B cell (primary cell): ENCODE results near the gene MAP7D1. TPM values are rescaled to one million over a fixed set of nuclear protein-coding genes. Genes with fewer than 3 reads are reported as not detected.
A peak's percentile ranks its signal among the peaks of the same experiment; 100 is the strongest.

Experiments used
- ATAC-seq: fragments of 200-7000 bp; cut with Tn5 transposase; one replicate; pipeline ENCODE4 v1.10.0; 2021; ENCODE audit warnings: low read depth, mild to moderate bottlenecking, moderate number of reproducible peaks, moderate library complexity
- CTCF ChIA-PET: fragments of 350-600 bp; sonication (Branson Sonifier 250); formaldehyde crosslinking; loops from one replicate; lab custom pipeline; 2021; ENCODE audit warnings: antibody characterized with exemption, inconsistent platforms; lab: Charles Lee
- POLR2A ChIA-PET: fragments of 350-600 bp; sonication (Branson Sonifier 250); formaldehyde crosslinking; loops from one replicate; lab custom pipeline; 2021; ENCODE audit warnings: antibody characterized with exemption; lab: Charles Lee
- DNase-seq: peaks from one replicate; pipeline ENCODE4 v3.0.0; 2013
- H2AFZ ChIP-seq: 2 replicates; pipeline ENCODE4 v1.6.1; 2012; ENCODE audit warnings: mild to moderate bottlenecking, low read depth, low read length; ENCODE audit not compliant: insufficient read depth, poor library complexity, severe bottlenecking
- H3K27ac ChIP-seq, 2 donors: 1 replicate in 1 of 2; 2 replicates in 1 of 2; pipeline ENCODE4 v1.5.1; 2012 to 2013; ENCODE audit warnings: low read length in 2 of 2, mild to moderate bottlenecking in 2 of 2, moderate library complexity in 1 of 2
- H3K27me3 ChIP-seq, 4 experiments: fragments of 200-600 bp in 1 of 4; sonication (generic) in 1 of 4; replicated peaks in 1 of 4; 1 replicate in 2 of 4; 2 replicates in 2 of 4; pipeline versions ENCODE4 v1.6.1 to v1.7.0; 2013 to 2016; ENCODE audit warnings: low read length in 3 of 4, mild to moderate bottlenecking in 2 of 4, mixed read lengths in 1 of 4, moderate library complexity in 1 of 4; ENCODE audit not compliant: insufficient read depth in 4 of 4, control insufficient read depth in 3 of 4; ENCODE audit errors: control extremely low read depth in 1 of 4
- H3K36me3 ChIP-seq, 2 experiments: replicated peaks in 1 of 2; 1 replicate in 1 of 2; 2 replicates in 1 of 2; pipeline versions ENCODE4 v1.6.1 to v1.7.1; 2013; ENCODE audit warnings: low read length in 1 of 2; ENCODE audit not compliant: insufficient read depth in 2 of 2, control insufficient read depth in 1 of 2; ENCODE audit errors: control extremely low read depth in 1 of 2, extremely low read depth in 1 of 2
- H3K4me1 ChIP-seq, 2 donors: fragments of 200-600 bp in 1 of 2; sonication (generic) in 1 of 2; 1 replicate in 1 of 2; 2 replicates in 1 of 2; pipeline versions ENCODE4 v1.5.1 to v1.6.1; 2013 to 2017; ENCODE audit warnings: low read length in 2 of 2; ENCODE audit not compliant: control insufficient read depth in 2 of 2, insufficient read depth in 2 of 2
- H3K4me2 ChIP-seq: replicated peaks from 2 replicates; pipeline ENCODE3; 2012; ENCODE audit warnings: mild to moderate bottlenecking, low read depth, low read length; ENCODE audit not compliant: poor library complexity, severe bottlenecking
- H3K4me3 ChIP-seq, 5 experiments: fragments of 200-600 bp in 1 of 5; sonication (generic) in 1 of 5; 1 replicate in 3 of 5; 2 replicates in 2 of 5; pipeline versions ENCODE4 v1.5.1 to v1.7.0; 2011 to 2016; ENCODE audit warnings: low read length in 4 of 5, mild to moderate bottlenecking in 4 of 5, low read depth in 2 of 5, control low read depth in 1 of 5, moderate library complexity in 1 of 5; ENCODE audit not compliant: insufficient read depth in 1 of 5; ENCODE audit errors: control extremely low read depth in 1 of 5, extremely low read depth in 1 of 5
- H3K79me2 ChIP-seq: fragments of 200-600 bp; sonication (generic); one replicate; pipeline ENCODE4 v1.6.0; 2016; ENCODE audit warnings: low read length; ENCODE audit not compliant: control insufficient read depth, insufficient read depth
- H3K9ac ChIP-seq: fragments of 200-600 bp; sonication (generic); 2 replicates; pipeline ENCODE4 v1.6.1; 2017; ENCODE audit warnings: mild to moderate bottlenecking, low read length, moderate library complexity
- H3K9me3 ChIP-seq, 3 donors: one replicate each; pipeline versions ENCODE4 v1.6.1 to v1.7.1; 2013; ENCODE audit warnings: low read length in 2 of 3; ENCODE audit not compliant: control insufficient read depth in 2 of 3, insufficient read depth in 1 of 3; ENCODE audit errors: control extremely low read depth in 1 of 3
- H4K20me1 ChIP-seq: 2 replicates; pipeline ENCODE4 v1.6.0; 2012; ENCODE audit warnings: mild to moderate bottlenecking, low read length; ENCODE audit not compliant: insufficient read depth, control insufficient read depth, poor library complexity, severe bottlenecking
- H3K27ac Mint-ChIP-seq: one replicate; pipeline ENCODE4 v1.8.0; 2021; ENCODE audit warnings: mixed read lengths
- H3K27me3 Mint-ChIP-seq: one replicate; pipeline ENCODE4 v1.8.0; 2021; ENCODE audit warnings: mixed read lengths
- H3K4me1 Mint-ChIP-seq: one replicate; pipeline ENCODE4 v1.8.0; 2021; ENCODE audit warnings: mixed read lengths
- H3K4me3 Mint-ChIP-seq: one replicate; pipeline ENCODE4 v1.8.0; 2021; ENCODE audit warnings: mixed read lengths
- H3K9me3 Mint-ChIP-seq: one replicate; pipeline ENCODE4 v1.8.0; 2022; ENCODE audit warnings: mixed read lengths; ENCODE audit not compliant: insufficient read depth
- EZH2 ChIP-seq: IDR thresholded peaks from 2 replicates; pipeline ENCODE4 v1.6.1; 2012; ENCODE audit warnings: borderline replicate concordance, low read depth, mild to moderate bottlenecking, moderate library complexity, low read length; ENCODE audit not compliant: insufficient read depth, poor library complexity, severe bottlenecking
- WGBS: methylation state at CpG from one replicate; pipeline ENCODE4 v1.1.5; 2013; ENCODE audit warnings: missing lambda C conversion rate; ENCODE audit not compliant: insufficient coverage; 5-methylcytosine and 5-hydroxymethylcytosine counted together
- intact Hi-C: fragments of 100-400 bp; cut with micrococcal nuclease; formaldehyde crosslinking; loops from one replicate; pipeline ENCODE4 v1.10.0; 2022
- polyA plus RNA-seq: library from polyadenylated mRNA; depleted of rRNA; stranded (reverse); fragments of >200 nt; gene quantifications from 2 replicates; pipeline ENCODE4 v1.2.3, GENCODE V29; 2012
- total RNA-seq, 2 donors: library from RNA; stranded (reverse); fragments of 120-200 nt in 1 of 2; gene quantifications; 1 replicate in 1 of 2; 2 replicates in 1 of 2; pipeline versions ENCODE4 v1.2.3 to v1.2.4, GENCODE V29; 2013 to 2022
- TF ChIP-seq, protein P1 (sequence below): fragments of 200-600 bp; IDR thresholded peaks from one replicate; pipeline ENCODE4 v1.8.0; 2022; ENCODE audit warnings: antibody characterized with exemption, mild to moderate bottlenecking

Gene MAP7D1
- total and polyA plus RNA-seq, 2 donors (not counting 1 experiment from before 2014, with no cell fraction given), result 44.2 to 65.2 TPM

DNA sequence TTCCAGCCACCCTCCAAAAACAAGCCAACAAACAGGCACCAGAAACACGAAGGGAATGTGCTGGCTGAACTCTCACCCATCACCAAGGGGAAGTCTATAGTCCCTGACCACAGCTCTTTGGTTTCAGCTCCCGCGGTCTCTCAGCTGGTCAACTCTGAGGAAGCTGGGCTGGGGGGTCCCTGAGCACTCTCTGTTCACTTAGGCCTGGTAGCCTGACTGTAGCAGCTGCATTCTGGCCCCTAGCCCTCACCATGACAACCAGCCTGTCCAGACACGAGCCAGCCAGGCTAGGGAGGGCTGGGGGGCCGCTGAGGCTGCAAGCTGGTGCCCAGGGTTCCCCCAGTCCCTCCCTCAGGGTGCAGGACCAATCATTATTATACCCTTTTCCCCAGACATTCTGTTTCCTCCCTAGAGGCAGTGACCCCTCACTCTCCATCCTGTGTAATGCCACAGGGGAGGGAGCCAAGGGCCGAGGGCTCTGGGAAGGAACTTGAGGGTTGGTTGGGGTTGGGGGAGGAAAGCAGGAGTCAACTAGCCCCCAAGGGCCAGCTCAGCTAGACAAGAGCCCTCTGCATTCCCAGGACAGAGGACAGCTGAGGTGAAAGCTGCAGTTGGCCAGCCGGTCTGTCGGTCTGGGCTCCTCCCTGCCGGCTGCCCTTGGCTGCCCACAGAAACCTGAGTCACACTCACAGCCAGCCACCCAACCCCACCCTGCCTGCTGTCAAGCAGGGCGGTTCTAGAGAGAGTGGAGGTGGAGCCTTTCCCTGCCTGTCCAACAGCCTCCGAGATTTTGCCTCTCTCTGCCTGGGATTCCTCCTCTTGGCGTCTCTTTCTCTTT, 5.4 kb upstream of the MAP7D1 start:
- WGBS, result 20% methylated on average over 5 of the region's 12 CpGs
- Histone ChIP-seq H3K9me3 (no peaks in the 10 kb centered on the region), H3K4me2 (peak overlapping the region; percentile 82), H3K9ac (peak overlapping the region; percentile 77), H2AFZ (peak overlapping the region; percentile 82), H3K79me2 (peaks cover 56% of the 10 kb centered on the region), H3K4me1 (peaks cover 38 to 49% of the 10 kb centered on the region in 2 donors), H3K4me3 (peak overlapping the region in 3 of 5 experiments; percentile 6 to 23 (median 16)), H3K27ac (peak overlapping the region; percentile 77 to 94), H4K20me1 (no peaks in the 10 kb centered on the region), H3K27me3 (no peaks in the 10 kb centered on the region), H3K36me3 (peaks cover 2 to 7% of the 10 kb centered on the region in 2 experiments)
- intact Hi-C loops, result loop anchor here (1.0 kb wide), 1 partner anchor 12 kb away; no protein-coding TSS in a partner anchor
- peak overlapping the region; percentile 98 for H3K27ac Mint-ChIP-seq
- ChIA-PET POLR2A (interaction anchor here (0.6 to 2.7 kb wide), 8 partner anchors 11 to 236 kb away, joined by 3 to 27 read pairs (median 6); partner anchors contain the start of genes ADPRS and THRAP3), CTCF (interaction anchor here (0.6 to 9.5 kb wide), 31 partner anchors 12 to 599 kb away, joined by 3 to 187 read pairs (median 7); partner anchors contain the start of genes ADPRS, LSM10, MRPS15 and THRAP3)
- H3K4me1 Mint-ChIP-seq, result peaks cover 63% of the 10 kb centered on the region
- peak; percentile 35 for ATAC-seq
- DNase-seq, result peak; percentile 73
- no peak for TF ChIP-seq EZH2
- TF ChIP-seq, protein P1, sequence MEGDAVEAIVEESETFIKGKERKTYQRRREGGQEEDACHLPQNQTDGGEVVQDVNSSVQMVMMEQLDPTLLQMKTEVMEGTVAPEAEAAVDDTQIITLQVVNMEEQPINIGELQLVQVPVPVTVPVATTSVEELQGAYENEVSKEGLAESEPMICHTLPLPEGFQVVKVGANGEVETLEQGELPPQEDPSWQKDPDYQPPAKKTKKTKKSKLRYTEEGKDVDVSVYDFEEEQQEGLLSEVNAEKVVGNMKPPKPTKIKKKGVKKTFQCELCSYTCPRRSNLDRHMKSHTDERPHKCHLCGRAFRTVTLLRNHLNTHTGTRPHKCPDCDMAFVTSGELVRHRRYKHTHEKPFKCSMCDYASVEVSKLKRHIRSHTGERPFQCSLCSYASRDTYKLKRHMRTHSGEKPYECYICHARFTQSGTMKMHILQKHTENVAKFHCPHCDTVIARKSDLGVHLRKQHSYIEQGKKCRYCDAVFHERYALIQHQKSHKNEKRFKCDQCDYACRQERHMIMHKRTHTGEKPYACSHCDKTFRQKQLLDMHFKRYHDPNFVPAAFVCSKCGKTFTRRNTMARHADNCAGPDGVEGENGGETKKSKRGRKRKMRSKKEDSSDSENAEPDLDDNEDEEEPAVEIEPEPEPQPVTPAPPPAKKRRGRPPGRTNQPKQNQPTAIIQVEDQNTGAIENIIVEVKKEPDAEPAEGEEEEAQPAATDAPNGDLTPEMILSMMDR, result no peak
- H3K9me3 Mint-ChIP-seq, result no peaks in the 10 kb centered on the region
- no peaks in the 10 kb centered on the region for H3K27me3 Mint-ChIP-seq
- peak overlapping the region; percentile 99 for H3K4me3 Mint-ChIP-seq
